HG02885 (cell line): ENCODE measurements around the gene C1orf141.
A peak's percentile ranks its signal among the peaks of the same experiment; 100 is the strongest.
"Not testable (repeated sequence)": the region's sequence is repeated elsewhere in the genome, so short reads cannot be mapped to it uniquely, and the experiment has no call there.

ENCODE experiments used
- ATAC-seq: cut with Tn5 transposase; IDR thresholded peaks from one replicate; pipeline ENCODE4 v1.9.1; 2021; ENCODE audit warnings: mild to moderate bottlenecking; ENCODE audit not compliant: unreplicated experiment, poor library complexity

Gene C1orf141

GRCh38 chr1:67094191-67094590, 40.6 kb downstream of the C1orf141 start:
- no peak for ATAC-seq

DNA sequence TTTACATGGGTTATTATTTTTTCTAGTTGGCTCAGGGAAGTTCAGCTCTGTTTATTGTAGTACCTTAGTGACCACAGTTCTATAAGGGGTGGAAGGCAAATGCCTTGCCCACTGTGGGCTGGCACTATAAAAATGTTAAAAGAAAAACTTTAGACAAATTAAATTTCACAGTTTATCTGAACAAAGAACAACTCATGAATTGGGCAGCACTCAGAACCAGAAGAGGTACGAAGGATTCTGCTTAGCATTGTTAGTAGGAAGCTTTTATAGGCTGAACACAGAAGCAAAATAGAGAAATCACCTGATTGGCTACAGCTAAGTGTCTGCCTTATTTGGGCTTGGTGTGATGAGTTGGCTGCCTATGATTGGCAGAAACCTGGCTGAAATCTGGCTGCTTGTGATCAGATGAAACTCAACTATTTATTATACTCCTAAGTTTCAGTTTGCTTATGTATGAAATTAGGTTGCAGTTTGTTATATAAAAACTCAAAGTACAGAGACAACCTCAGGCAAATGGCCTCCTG, 45.0 kb downstream of the C1orf141 start:
- no peak for ATAC-seq

- no peak for ATAC-seq
Measured at GRCh38 chr1:67088440-67088839, 46.3 kb downstream of the C1orf141 start.

DNA sequence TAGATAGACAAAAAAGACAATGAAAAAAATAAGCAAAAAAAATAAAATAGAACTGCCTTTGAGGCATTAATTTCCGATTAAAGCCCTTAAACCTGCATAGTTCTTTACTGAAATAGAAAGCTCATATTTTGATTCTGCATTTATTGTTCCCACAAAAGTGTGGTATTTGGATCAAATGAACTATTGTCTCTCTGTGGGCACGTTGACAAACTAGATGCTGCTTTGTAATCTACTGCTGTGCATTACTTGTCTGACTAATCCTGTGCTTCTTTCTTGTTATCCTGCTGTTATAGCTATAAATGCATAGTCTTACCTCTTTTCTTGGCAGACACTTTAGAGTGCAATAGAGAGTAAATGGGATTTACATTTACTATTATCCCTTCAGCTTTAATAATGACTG, 49.4 kb downstream of the C1orf141 start:
- ATAC-seq = no peak

DNA sequence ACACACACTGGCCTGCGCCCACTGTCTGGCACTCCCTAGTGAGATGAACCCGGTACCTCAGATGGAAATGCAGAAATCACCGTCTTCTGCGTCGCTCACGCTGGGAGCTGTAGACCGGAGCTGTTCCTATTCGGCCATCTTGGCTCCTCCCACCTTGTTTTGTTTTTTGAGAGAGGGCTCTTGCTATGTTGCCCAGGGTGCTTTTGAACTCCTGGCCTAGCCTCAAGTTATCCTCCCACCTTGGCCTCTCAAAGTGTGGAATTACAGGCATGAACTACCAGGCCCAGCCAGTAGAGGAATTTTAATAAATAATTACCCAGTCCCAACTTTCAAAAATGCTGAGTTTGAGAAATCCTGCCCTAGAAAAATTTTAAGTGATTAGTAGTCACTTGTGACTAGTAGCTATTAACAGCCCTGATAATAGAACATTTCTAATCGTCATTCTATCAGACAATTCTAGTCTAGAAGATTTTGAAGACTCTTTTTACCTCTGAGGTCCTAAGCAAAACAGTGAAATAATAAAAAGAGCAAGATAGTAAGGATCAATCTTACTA, 49.9 kb downstream of the C1orf141 start:
- no peak for ATAC-seq

GRCh38 chr1:67078291-67078690, 56.5 kb downstream of the C1orf141 start:
- no peak for ATAC-seq

- ATAC-seq = no peak
Measured at GRCh38 chr1:67077593-67077992, 57.2 kb downstream of the C1orf141 start.

- no peak for ATAC-seq
Measured at GRCh38 chr1:67072749-67073148, 62.0 kb downstream of the C1orf141 start.

- not testable (repeated sequence) for ATAC-seq
Measured at GRCh38 chr1:67067655-67068054, 67.1 kb downstream of the C1orf141 start.

GRCh38 chr1:67062412-67062811, 72.4 kb downstream of the C1orf141 start:
- ATAC-seq = no peak

- no peak for ATAC-seq
Measured at GRCh38 chr1:67061266-67061665, 73.5 kb downstream of the C1orf141 start.

DNA sequence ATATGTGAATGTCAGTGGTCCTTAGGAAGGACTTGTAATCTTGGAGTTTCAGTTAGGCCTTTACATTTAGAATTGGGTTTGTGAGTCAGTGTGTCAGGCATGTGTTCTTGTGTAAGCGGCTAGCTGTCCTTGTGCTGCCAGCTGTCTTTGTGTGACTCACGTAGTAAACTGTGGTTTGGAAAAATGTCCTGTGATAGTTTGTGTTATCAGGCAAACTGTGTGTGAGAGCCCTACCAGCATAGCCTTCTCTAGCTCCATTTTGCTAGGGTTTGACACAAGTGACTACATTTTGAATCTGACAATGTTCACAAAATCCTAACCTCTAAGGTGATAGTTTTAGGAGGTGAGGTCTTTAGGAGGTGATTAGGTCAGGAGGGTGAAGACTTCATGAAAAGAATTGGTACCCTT, 74.0 kb downstream of the C1orf141 start:
- no peak for ATAC-seq

DNA sequence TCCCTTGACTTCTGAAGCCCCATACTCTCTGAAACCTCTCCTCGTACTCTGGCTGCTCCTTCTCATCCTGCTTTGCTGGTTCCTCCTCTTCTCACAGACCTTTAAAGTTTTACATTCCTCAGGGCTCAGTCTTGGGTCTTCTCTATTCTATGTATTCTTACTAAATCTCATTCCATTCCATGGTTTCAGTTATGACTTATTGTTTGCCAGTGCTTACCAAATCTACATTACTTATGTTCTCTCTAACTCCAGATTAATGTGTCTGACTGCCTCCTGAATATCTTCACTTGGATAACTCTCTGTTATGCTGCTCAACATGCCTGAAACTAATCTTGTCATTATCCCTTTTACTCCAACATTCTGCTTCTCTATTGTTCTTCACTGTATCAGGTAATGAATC, 75.4 kb downstream of the C1orf141 start:
- ATAC-seq = no peak

GRCh38 chr1:67058761-67059160, 76.0 kb downstream of the C1orf141 start:
- ATAC-seq = no peak

GRCh38 chr1:67058242-67058641, 76.5 kb downstream of the C1orf141 start:
- ATAC-seq = no peak

DNA sequence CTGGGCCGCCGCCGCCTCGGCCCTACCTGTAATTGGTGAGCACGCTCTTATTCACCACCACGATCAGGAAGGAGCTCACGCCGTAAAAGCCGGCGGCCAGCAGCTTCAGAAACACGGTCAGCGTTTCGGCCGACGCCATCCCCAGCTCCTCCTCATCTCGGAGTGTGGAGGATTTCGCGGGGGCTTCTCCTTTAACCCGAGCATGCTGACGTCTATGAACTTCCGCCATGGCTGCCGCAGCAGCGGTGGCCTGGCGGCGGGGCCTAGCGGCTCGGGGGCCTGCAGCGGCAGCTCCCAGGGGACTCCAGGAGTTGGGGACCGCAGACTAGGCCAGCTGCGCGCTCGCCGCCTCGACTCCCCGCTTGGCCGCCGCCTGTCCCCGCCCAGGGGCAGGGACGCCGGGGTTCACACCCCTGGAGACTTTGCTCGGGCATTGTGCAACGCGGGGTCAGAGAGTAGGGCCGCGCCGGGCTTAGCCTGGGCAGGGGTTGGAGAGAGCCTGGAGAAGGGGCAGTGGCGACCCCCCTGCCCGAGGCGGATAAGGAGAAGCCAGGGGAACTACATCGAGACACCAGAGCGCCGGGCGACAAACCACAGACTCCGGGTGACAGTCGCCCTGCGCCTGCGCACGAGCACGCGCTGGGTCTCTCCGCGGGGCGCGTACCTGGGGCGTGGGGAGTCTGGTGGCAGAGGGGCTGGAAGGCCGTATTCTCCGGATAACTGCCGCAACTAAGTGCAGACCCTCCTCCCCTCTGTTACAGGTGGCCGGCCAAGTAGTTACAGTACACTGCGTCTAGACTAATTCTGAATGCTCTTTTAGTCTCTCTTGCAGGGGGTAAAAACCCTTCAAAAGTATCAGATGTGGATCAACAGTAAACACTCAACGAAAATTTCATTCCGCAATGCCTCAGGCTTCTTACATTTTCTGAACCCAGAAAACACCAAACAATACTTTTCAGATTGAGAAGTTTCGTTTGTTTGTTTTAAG, 80.7 kb downstream of the C1orf141 start, which contains the start of gene SLC35D1:
Gene SLC35D1, minus strand, starts transcription at position 364 of the 988 bp plus-strand sequence. Its CDS starts 135 bp downstream, at position 229.
- ATAC-seq = peak; percentile 83

DNA sequence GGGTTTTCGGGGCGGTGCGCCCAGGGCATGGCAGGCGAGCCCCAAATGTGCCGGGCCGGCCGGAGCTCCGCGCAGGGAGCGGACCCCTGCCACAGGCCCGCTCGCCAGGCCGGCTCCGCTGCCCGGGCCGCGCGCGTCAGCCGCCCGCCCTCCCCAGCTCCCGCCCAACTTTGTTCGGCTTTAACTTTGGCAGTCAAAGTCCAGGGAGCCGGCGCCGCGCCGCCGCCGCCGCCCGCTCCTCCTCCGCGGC, 81.3 kb downstream of the C1orf141 start:
- ATAC-seq = peak; percentile 36

- ATAC-seq = peak; percentile 16
Measured at GRCh38 chr1:67052741-67053534, 81.8 kb downstream of the C1orf141 start.

GRCh38 chr1:67051196-67051595, 83.6 kb downstream of the C1orf141 start:
- no peak for ATAC-seq

GRCh38 chr1:67044631-67045270, 90.0 kb downstream of the C1orf141 start:
- no peak for ATAC-seq
